GM12891 (cell line): ENCODE measurements around the gene RASA3.

Experiments used
- PAX5 ChIP-seq: IDR thresholded peaks from 2 replicates; pipeline ENCODE4 v1.6.1; 2011; ENCODE audit warnings: low read length, moderate library complexity, mild to moderate bottlenecking; ENCODE audit not compliant: insufficient read depth, severe bottlenecking
- POLR2A ChIP-seq: IDR thresholded peaks from 2 replicates; pipeline ENCODE4 v1.6.1; 2011; ENCODE audit warnings: low read depth, low read length, control low read depth
- POLR2AphosphoS5 ChIP-seq: IDR thresholded peaks from 2 replicates; pipeline ENCODE4 v1.6.1; 2011; ENCODE audit warnings: low read depth, low read length, control low read depth
- POU2F2 ChIP-seq: IDR thresholded peaks from 2 replicates; pipeline ENCODE4 v1.6.1; 2011; ENCODE audit warnings: low read depth, mild to moderate bottlenecking, control low read depth, low read length, moderate library complexity
- SPI1 ChIP-seq: IDR thresholded peaks from 2 replicates; pipeline ENCODE4 v1.6.1; 2011; ENCODE audit warnings: low read depth, low read length, control low read depth
- TAF1 ChIP-seq: IDR thresholded peaks from 2 replicates; pipeline ENCODE4 v1.6.1; 2011; ENCODE audit warnings: low read depth, low read length, control low read depth

GRCh38 chr13:114152285-114152645 lies 19.8 kb upstream of the RASA3 start:
- TF ChIP-seq POLR2AphosphoS5 (no peak), POLR2A (no peak), SPI1 (no peak), TAF1 (no peak), POU2F2 (no peak), PAX5 (no peak)
